Thoracic aorta (tissue), 2 donors: Measurements from ENCODE around the gene SIRPA. TPM values are rescaled to one million over a fixed set of nuclear protein-coding genes. Genes with fewer than 3 reads are reported as not detected.

Experiments used
- ATAC-seq: fragments of 150-250 bp; one replicate; pipeline ENCODE4 v1.8.0; 2017; ENCODE audit warnings: low read depth; ENCODE audit not compliant: insufficient number of reproducible peaks, low FRiP score
- DNase-seq: peaks from one replicate; pipeline ENCODE4 v3.0.0-alpha.2; 2020; ENCODE audit warnings: low spot score
- H3K27ac ChIP-seq, 2 donors: fragments of 200-600 bp; sonication (generic); 1 replicate in 1 of 2; 2 replicates in 1 of 2; pipeline ENCODE4 v1.5.1; 2016; ENCODE audit warnings: mild to moderate bottlenecking in 2 of 2, moderate library complexity in 2 of 2
- H3K27me3 ChIP-seq: fragments of 200-600 bp; sonication (generic); replicated peaks from 2 replicates; pipeline ENCODE4 v1.6.0; 2016; ENCODE audit warnings: mild to moderate bottlenecking; ENCODE audit not compliant: insufficient read depth
- H3K36me3 ChIP-seq: fragments of 200-600 bp; sonication (generic); one replicate; pipeline ENCODE4 v1.5.1; 2016
- H3K4me1 ChIP-seq, 2 donors: fragments of 200-600 bp; sonication (generic); 1 replicate in 1 of 2; 2 replicates in 1 of 2; pipeline versions ENCODE4 v1.5.1 to v1.6.0; 2016; ENCODE audit warnings: low read depth in 2 of 2, mild to moderate bottlenecking in 1 of 2; ENCODE audit not compliant: control insufficient read depth in 1 of 2
- H3K4me3 ChIP-seq: fragments of 200-600 bp; sonication (generic); 2 replicates; pipeline ENCODE4 v1.5.1; 2016; ENCODE audit warnings: mild to moderate bottlenecking
- H3K9me3 ChIP-seq: fragments of 200-600 bp; sonication (generic); 2 replicates; pipeline ENCODE4 v1.5.1; 2016
- total RNA-seq, 2 donors: library from RNA; depleted of rRNA; stranded (reverse); fragments of >200 nt; gene quantifications; one replicate each; pipeline versions ENCODE4 v1.1.0 to v1.2.3, GENCODE V29; 2016
- TF ChIP-seq, protein P1 (sequence below): fragments of 200-600 bp; sonication (generic); IDR thresholded peaks from one replicate; pipeline ENCODE4 v1.5.1; 2019; ENCODE audit warnings: antibody characterized with exemption

The SIRPA gene
- total RNA-seq, 2 donors from 2014 or later, result 29.5 to 62.9 TPM

GRCh38 chr20:1896484-1897258 lies 1.5 kb downstream of the SIRPA start:
- H3K27ac ChIP-seq, result peak overlapping the region; percentile 94
- no peaks in the 10 kb centered on the region for H3K27me3 ChIP-seq
- no peaks in the 10 kb centered on the region for H3K9me3 ChIP-seq
- no peaks in the 10 kb centered on the region for H3K36me3 ChIP-seq
- H3K4me3 ChIP-seq, result peak overlapping the region; percentile 96
- no peak for ATAC-seq
- TF ChIP-seq, protein P1, sequence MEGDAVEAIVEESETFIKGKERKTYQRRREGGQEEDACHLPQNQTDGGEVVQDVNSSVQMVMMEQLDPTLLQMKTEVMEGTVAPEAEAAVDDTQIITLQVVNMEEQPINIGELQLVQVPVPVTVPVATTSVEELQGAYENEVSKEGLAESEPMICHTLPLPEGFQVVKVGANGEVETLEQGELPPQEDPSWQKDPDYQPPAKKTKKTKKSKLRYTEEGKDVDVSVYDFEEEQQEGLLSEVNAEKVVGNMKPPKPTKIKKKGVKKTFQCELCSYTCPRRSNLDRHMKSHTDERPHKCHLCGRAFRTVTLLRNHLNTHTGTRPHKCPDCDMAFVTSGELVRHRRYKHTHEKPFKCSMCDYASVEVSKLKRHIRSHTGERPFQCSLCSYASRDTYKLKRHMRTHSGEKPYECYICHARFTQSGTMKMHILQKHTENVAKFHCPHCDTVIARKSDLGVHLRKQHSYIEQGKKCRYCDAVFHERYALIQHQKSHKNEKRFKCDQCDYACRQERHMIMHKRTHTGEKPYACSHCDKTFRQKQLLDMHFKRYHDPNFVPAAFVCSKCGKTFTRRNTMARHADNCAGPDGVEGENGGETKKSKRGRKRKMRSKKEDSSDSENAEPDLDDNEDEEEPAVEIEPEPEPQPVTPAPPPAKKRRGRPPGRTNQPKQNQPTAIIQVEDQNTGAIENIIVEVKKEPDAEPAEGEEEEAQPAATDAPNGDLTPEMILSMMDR, result no peak
- no peak for DNase-seq
- peaks cover 16 to 66% of the 10 kb centered on the region in 2 donors for H3K4me1 ChIP-seq

- Histone ChIP-seq H3K9me3 (no peaks in the 10 kb centered on the region), H3K36me3 (no peaks in the 10 kb centered on the region), H3K27ac (peak overlapping the region; percentile 69 to 94), H3K4me3 (peak overlapping the region; percentile 96), H3K4me1 (peaks cover 16 to 64% of the 10 kb centered on the region in 2 donors), H3K27me3 (no peaks in the 10 kb centered on the region)
- DNase-seq, result no peak
- ATAC-seq, result no peak
- TF ChIP-seq, protein P1, result no peak
Observed at GRCh38 chr20:1897541-1897940, 2.3 kb downstream of the SIRPA start.

- peak overlapping the region; percentile 69 to 94 for H3K27ac ChIP-seq
- peak overlapping the region; percentile 96 for H3K4me3 ChIP-seq
- H3K9me3 ChIP-seq, result no peaks in the 10 kb centered on the region
- H3K4me1 ChIP-seq, result peaks cover 14 to 59% of the 10 kb centered on the region in 2 donors
- no peaks in the 10 kb centered on the region for H3K36me3 ChIP-seq
- no peaks in the 10 kb centered on the region for H3K27me3 ChIP-seq
- TF ChIP-seq, protein P1, result no peak
- ATAC-seq, result no peak
- DNase-seq, result no peak
Observed at GRCh38 chr20:1897965-1898464, 2.8 kb downstream of the SIRPA start.

GRCh38 chr20:1898482-1899240 lies 3.5 kb downstream of the SIRPA start:
- H3K27ac ChIP-seq, result peak overlapping the region; percentile 69 to 94
- no peak for ATAC-seq
- TF ChIP-seq, protein P1, result no peak
- peaks cover 11 to 53% of the 10 kb centered on the region in 2 donors for H3K4me1 ChIP-seq
- H3K4me3 ChIP-seq, result no peak overlapping the region
- H3K27me3 ChIP-seq, result no peaks in the 10 kb centered on the region
- no peaks in the 10 kb centered on the region for H3K36me3 ChIP-seq
- H3K9me3 ChIP-seq, result no peaks in the 10 kb centered on the region
- no peak for DNase-seq

GRCh38 chr20:1899241-1899525 lies 4.0 kb downstream of the SIRPA start:
- no peak overlapping the region for H3K4me3 ChIP-seq
- TF ChIP-seq, protein P1, result no peak
- H3K27me3 ChIP-seq, result no peaks in the 10 kb centered on the region
- H3K9me3 ChIP-seq, result no peaks in the 10 kb centered on the region
- ATAC-seq (no peak), DNase-seq (no peak)
- H3K27ac ChIP-seq, result peak overlapping the region; percentile 5 to 69
- peaks cover 11 to 51% of the 10 kb centered on the region in 2 donors for H3K4me1 ChIP-seq
- H3K36me3 ChIP-seq, result no peaks in the 10 kb centered on the region
